K562 (cell line): ENCODE results near the gene RREB1. TPM values are rescaled to one million over a fixed set of nuclear protein-coding genes. Genes with fewer than 3 reads are reported as not detected.

Source experiments
- ATAC-seq: fragments of 200-7000 bp; cut with Tn5 transposase; 3 replicates; pipeline ENCODE4 v1.9.1; 2020; ENCODE audit warnings: moderate library complexity
- BruUV-seq: library from RNA; stranded (reverse); fragments of 400-500 nt; replicated peaks from 2 replicates; lab custom pipeline; 2021; lab: Mats Ljungman, UMichigan
- CTCF ChIA-PET: fragments of 300-600 bp; formaldehyde crosslinking; extraction: SDS; loops from one replicate; lab custom pipeline; 2021; ENCODE audit warnings: low intra/inter-chr PET ratio; lab: Yijun Ruan, JAX
- POLR2A ChIA-PET: fragments of 300-600, 350-650 bp; sonication (Branson Sonifier 250); formaldehyde crosslinking; extraction: SDS; loops from one replicate; lab custom pipeline; 2021; ENCODE audit warnings: antibody characterized with exemption, inconsistent platforms; lab: Yijun Ruan, JAX
- DNase-seq, 4 experiments: peaks; one replicate each; pipeline versions ENCODE4 v3.0.0 to v3.0.0-alpha.2; 2011 to 2018; ENCODE audit warnings: low spot score in 3 of 4, mixed read lengths in 3 of 4; ENCODE audit errors: extremely low read depth in 1 of 4
- FAIRE-seq: peaks from 2 replicates; lab custom pipeline; 2011; peaks lifted over from hg19 to GRCh38; lab: Jason Lieb, UNC
- H2AFZ ChIP-seq: 2 replicates; pipeline ENCODE4 v1.6.0; 2011; ENCODE audit warnings: low read depth, low read length, control low read depth, inconsistent platforms
- H3K27ac ChIP-seq: fragments of 200-600 bp; 3 replicates; pipeline ENCODE4 v1.8.0; 2011; ENCODE audit warnings: low read depth, mild to moderate bottlenecking, control low read depth, inconsistent platforms, low read length, moderate library complexity, mixed read lengths; ENCODE audit errors: extremely low read depth
- H3K27me3 ChIP-seq, 2 experiments: fragments of 300-600 bp in 1 of 2; 2 replicates in 1 of 2; 3 replicates in 1 of 2; pipeline versions ENCODE4 v1.6.0 to v1.8.0; 2011; ENCODE audit warnings: inconsistent platforms in 2 of 2, low read length in 2 of 2, mild to moderate bottlenecking in 1 of 2, mixed read lengths in 1 of 2, moderate library complexity in 1 of 2; ENCODE audit not compliant: control insufficient read depth in 2 of 2, insufficient read depth in 2 of 2
- H3K36me3 ChIP-seq: fragments of 300-600 bp; 3 replicates; pipeline ENCODE4 v1.8.0; 2011; ENCODE audit warnings: mild to moderate bottlenecking, low read length, inconsistent platforms; ENCODE audit not compliant: control insufficient read depth, insufficient read depth
- H3K4me1 ChIP-seq, 2 experiments: fragments of 200-600 bp in 1 of 2; replicated peaks in 1 of 2; 2 replicates in 1 of 2; 3 replicates in 1 of 2; pipeline versions ENCODE4 v1.5.1 to v1.8.0; 2011; ENCODE audit warnings: inconsistent platforms in 2 of 2, low read length in 2 of 2, mild to moderate bottlenecking in 1 of 2, mixed read lengths in 1 of 2, moderate library complexity in 1 of 2; ENCODE audit not compliant: control insufficient read depth in 2 of 2, insufficient read depth in 2 of 2
- H3K4me2 ChIP-seq: 2 replicates; pipeline ENCODE4 v1.6.1; 2011; ENCODE audit warnings: low read length, control low read depth, inconsistent platforms, mixed read lengths; ENCODE audit not compliant: insufficient read depth
- H3K4me3 ChIP-seq: fragments of 200-600 bp; sonication (generic), shearing (Covaris generic); 2 replicates; pipeline ENCODE4 v1.5.1; 2016; ENCODE audit warnings: control low read depth, inconsistent platforms
- H3K79me2 ChIP-seq: fragments of 200-600 bp; 3 replicates; pipeline ENCODE4 v1.8.0; 2011; ENCODE audit warnings: low read length, inconsistent platforms; ENCODE audit not compliant: control insufficient read depth, insufficient read depth
- H3K9ac ChIP-seq, 2 experiments: 2 replicates each; pipeline versions ENCODE4 v1.6.0 to v1.6.1; 2011; ENCODE audit warnings: low read depth in 2 of 2, low read length in 2 of 2, control low read depth in 1 of 2, inconsistent platforms in 1 of 2, mild to moderate bottlenecking in 1 of 2, mixed read lengths in 1 of 2; ENCODE audit not compliant: insufficient read depth in 1 of 2
- H3K9me1 ChIP-seq: one replicate; pipeline ENCODE4 v1.6.0; 2011; ENCODE audit warnings: inconsistent platforms, mild to moderate bottlenecking, low read length, moderate library complexity; ENCODE audit not compliant: control insufficient read depth, insufficient read depth
- H3K9me3 ChIP-seq: replicated peaks from 2 replicates; pipeline ENCODE4 v1.5.1; 2011; ENCODE audit warnings: low read depth, low read length, inconsistent platforms; ENCODE audit not compliant: control insufficient read depth, insufficient read depth
- H4K20me1 ChIP-seq: replicated peaks from 2 replicates; pipeline ENCODE4 v1.6.1; 2011; ENCODE audit warnings: low read length, inconsistent platforms, mixed read lengths; ENCODE audit not compliant: control insufficient read depth, insufficient read depth
- DMBX1 ChIP-seq: fragments of 250-450 bp; sonication (Bioruptor Pico); IDR thresholded peaks from 2 replicates; pipeline ENCODE4 v1.8.0; 2022; ENCODE audit warnings: inconsistent platforms, mild to moderate bottlenecking, moderate library complexity, borderline replicate concordance
- ETS2 ChIP-seq: IDR thresholded peaks from 2 replicates; pipeline ENCODE4 v1.6.1; 2016; ENCODE audit warnings: borderline replicate concordance, missing genetic modification characterization, mild to moderate bottlenecking, moderate library complexity, missing compliant biosample characterization; ENCODE audit not compliant: poor library complexity, severe bottlenecking
- MTA3 ChIP-seq: fragments of 450-650 bp; formaldehyde crosslinking; IDR thresholded peaks from 2 replicates; pipeline ENCODE4 v1.6.1; 2017; ENCODE audit warnings: mild to moderate bottlenecking, borderline replicate concordance
- SRSF9 ChIP-seq: fragments of 200-400 bp; formaldehyde crosslinking; IDR thresholded peaks from 2 replicates; pipeline ENCODE4 v1.6.1; 2017; ENCODE audit warnings: low read depth, low read length, borderline replicate concordance
- TCFL5 ChIP-seq: fragments of 250-450 bp; sonication (Bioruptor Pico); conservative IDR thresholded peaks from 2 replicates; pipeline ENCODE4 v1.6.1; 2021; ENCODE audit warnings: mild to moderate bottlenecking, moderate library complexity, matching md5 sums
- WGBS: fragments of 100-300 bp; shearing (Covaris generic); methylation state at CpG from one replicate; pipeline ENCODE4 v1.1.6; 2016; ENCODE audit warnings: low coverage, mixed read lengths; ENCODE audit not compliant: insufficient coverage; ENCODE audit errors: missing lambda C conversion rate; 5-methylcytosine and 5-hydroxymethylcytosine counted together
- in situ Hi-C: fragments of 300-500 bp; cut with MboI; formaldehyde crosslinking; loops from 4 replicates; pipeline ENCODE4 v1.15.0; 2018; ENCODE audit warnings: inconsistent platforms, mixed read lengths
- intact Hi-C: fragments of 100-400 bp; cut with micrococcal nuclease; formaldehyde crosslinking; loops from 2 replicates; pipeline ENCODE4 v1.14.2; 2022
- polyA plus RNA-seq, 8 experiments: library from polyadenylated mRNA; depleted of rRNA in 4 of 8; stranded (reverse) in 5 of 8; unstranded in 3 of 8; fragments of >200 nt; fragmentation: Nextera tagmentation in 2 of 8; fragmentation: Illumina TruSeq in 1 of 8; extraction: Ambion mirVana in 2 of 8; extraction: Trizol in 1 of 8; gene quantifications; 2 replicates each; pipeline versions ENCODE4 v1.2.1 to v1.2.3, GENCODE V29; 2011 to 2014; ENCODE audit warnings: inconsistent platforms in 1 of 8, missing spikeins in 1 of 8
- total RNA-seq, 7 experiments: library from RNA; depleted of rRNA in 6 of 7; stranded (reverse); fragments of >200 nt in 6 of 7; fragmentation: Illumina TruSeq in 2 of 7; extraction: Trizol in 2 of 7; gene quantifications; 2 replicates each; pipeline versions ENCODE4 v1.2.1 to v1.2.3, GENCODE V29; 2011 to 2021; ENCODE audit warnings: low replicate concordance in 1 of 7
- TF ChIP-seq, protein P1 (sequence below): sonication (generic); IDR thresholded peaks from 2 replicates; pipeline ENCODE4 v1.6.1; 2016
- TF ChIP-seq, protein P2 (sequence below): fragments of 250-450 bp; sonication (Bioruptor Pico); IDR thresholded peaks from 2 replicates; pipeline ENCODE4 v1.8.0; 2021; ENCODE audit warnings: mild to moderate bottlenecking, moderate library complexity
- TF ChIP-seq, protein P3 (sequence below): fragments of 450-650 bp; IDR thresholded peaks from 2 replicates; pipeline ENCODE4 v1.6.1; 2017; ENCODE audit warnings: antibody characterized with exemption, mild to moderate bottlenecking
- TF ChIP-seq, protein P4 (sequence below): fragments of 450-650 bp; IDR thresholded peaks from 2 replicates; pipeline ENCODE4 v1.6.1; 2016
- TF ChIP-seq, protein P5 (sequence below), 2 experiments: fragments of 200-800 bp in 1 of 2; sonication (Bioruptor generic) in 1 of 2; sonication (generic) in 1 of 2; formaldehyde crosslinking in 1 of 2; IDR thresholded peaks in 1 of 2; conservative IDR thresholded peaks in 1 of 2; 2 replicates each; pipeline versions ENCODE4 v1.5.0 to v1.6.1; 2016 to 2020; ENCODE audit warnings: missing compliant biosample characterization in 1 of 2, missing genetic modification characterization in 1 of 2, missing genetic modification reagents in 1 of 2

RREB1 gene
- total and polyA plus RNA-seq, 9 of the 15 experiments (the other 6 are each of a cell fraction or from before 2014, with no cell fraction given), result 3.3 to 64.2 (median 19.3) TPM

DNA sequence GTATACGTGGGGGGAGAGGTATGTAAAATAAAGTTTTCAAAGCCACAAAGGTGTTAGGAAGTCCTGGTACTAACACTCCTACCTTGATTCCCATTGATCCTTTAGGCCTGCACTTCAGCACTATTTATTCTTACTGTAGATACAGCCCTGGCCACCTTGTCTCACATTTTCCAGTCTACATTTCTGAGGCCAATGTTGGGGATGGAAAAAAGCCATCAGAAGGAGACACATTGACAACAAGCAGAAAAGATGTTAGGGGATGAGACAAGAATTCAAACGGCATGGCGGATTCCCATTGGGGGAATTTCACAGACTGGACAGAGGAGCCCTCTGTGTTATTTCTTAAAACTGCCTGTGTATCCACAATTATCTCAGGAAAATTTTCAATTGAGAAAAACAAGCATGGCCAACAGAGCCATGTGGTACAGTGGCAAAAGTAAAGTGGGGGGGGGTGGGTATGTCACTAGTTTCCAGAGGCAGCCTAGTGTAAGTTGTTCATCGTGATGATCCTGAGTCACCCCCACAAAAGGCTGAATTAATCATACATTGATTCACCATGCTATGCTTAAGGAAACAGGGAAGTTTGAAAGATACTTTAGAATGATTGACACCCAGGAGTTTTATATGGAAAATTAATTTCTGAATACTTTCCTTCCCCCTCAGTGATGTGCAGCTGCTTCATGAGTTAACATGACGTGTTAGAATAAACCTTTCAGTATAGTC is 40.5 kb downstream of the RREB1 start:
- peak overlapping the region; percentile 92 for H3K27ac ChIP-seq
- no peaks in the 10 kb centered on the region for H3K9me3 ChIP-seq
- in situ Hi-C loops (no loop called here), intact Hi-C loops (no loop called here)
- H3K79me2 ChIP-seq, result peaks cover 100% of the 10 kb centered on the region
- H3K4me2 ChIP-seq, result peak overlapping the region; percentile 80
- H3K9ac ChIP-seq, result peak overlapping the region; percentile 71 to 77; a peak in 3 of 4 replicates
- ATAC-seq (no peak), FAIRE-seq (no peak), DNase-seq (peak in 1 of 4 experiments; percentile 34)
- no TSS peak for BruUV-seq
- H3K36me3 ChIP-seq, result peaks cover 50% of the 10 kb centered on the region
- H4K20me1 ChIP-seq, result no peaks in the 10 kb centered on the region
- ChIA-PET CTCF (no interaction called here), POLR2A (interaction anchor here (1.3 to 2.3 kb wide), 4 partner anchors 8 to 90 kb away, joined by 3 to 19 read pairs (median 12); no protein-coding TSS in a partner anchor)
- H2AFZ ChIP-seq, result no peak overlapping the region
- peaks cover 51 to 92% of the 10 kb centered on the region in 2 experiments for H3K4me1 ChIP-seq
- no peak overlapping the region for H3K4me3 ChIP-seq
- WGBS, result 58% methylated on average over 5 of the region's 5 CpGs
- H3K9me1 ChIP-seq, result no peaks in the 10 kb centered on the region
- no peaks in the 10 kb centered on the region for H3K27me3 ChIP-seq
- TF ChIP-seq, protein P1, sequence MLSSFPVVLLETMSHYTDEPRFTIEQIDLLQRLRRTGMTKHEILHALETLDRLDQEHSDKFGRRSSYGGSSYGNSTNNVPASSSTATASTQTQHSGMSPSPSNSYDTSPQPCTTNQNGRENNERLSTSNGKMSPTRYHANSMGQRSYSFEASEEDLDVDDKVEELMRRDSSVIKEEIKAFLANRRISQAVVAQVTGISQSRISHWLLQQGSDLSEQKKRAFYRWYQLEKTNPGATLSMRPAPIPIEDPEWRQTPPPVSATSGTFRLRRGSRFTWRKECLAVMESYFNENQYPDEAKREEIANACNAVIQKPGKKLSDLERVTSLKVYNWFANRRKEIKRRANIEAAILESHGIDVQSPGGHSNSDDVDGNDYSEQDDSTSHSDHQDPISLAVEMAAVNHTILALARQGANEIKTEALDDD, result peak; percentile 17; the same call in 1 of the 2 replicates
- TF ChIP-seq TCFL5 (CRISPR knock-in tag) (no peak), SRSF9 (no peak), MTA3 (no peak), DMBX1 (CRISPR knock-in tag) (peak; percentile 14; the same call in 1 of the 2 replicates), ETS2 (tag) (no peak)
- TF ChIP-seq, protein P2, sequence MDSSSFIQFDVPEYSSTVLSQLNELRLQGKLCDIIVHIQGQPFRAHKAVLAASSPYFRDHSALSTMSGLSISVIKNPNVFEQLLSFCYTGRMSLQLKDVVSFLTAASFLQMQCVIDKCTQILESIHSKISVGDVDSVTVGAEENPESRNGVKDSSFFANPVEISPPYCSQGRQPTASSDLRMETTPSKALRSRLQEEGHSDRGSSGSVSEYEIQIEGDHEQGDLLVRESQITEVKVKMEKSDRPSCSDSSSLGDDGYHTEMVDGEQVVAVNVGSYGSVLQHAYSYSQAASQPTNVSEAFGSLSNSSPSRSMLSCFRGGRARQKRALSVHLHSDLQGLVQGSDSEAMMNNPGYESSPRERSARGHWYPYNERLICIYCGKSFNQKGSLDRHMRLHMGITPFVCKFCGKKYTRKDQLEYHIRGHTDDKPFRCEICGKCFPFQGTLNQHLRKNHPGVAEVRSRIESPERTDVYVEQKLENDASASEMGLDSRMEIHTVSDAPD (CRISPR knock-in tag), result no peak
- TF ChIP-seq, protein P3, sequence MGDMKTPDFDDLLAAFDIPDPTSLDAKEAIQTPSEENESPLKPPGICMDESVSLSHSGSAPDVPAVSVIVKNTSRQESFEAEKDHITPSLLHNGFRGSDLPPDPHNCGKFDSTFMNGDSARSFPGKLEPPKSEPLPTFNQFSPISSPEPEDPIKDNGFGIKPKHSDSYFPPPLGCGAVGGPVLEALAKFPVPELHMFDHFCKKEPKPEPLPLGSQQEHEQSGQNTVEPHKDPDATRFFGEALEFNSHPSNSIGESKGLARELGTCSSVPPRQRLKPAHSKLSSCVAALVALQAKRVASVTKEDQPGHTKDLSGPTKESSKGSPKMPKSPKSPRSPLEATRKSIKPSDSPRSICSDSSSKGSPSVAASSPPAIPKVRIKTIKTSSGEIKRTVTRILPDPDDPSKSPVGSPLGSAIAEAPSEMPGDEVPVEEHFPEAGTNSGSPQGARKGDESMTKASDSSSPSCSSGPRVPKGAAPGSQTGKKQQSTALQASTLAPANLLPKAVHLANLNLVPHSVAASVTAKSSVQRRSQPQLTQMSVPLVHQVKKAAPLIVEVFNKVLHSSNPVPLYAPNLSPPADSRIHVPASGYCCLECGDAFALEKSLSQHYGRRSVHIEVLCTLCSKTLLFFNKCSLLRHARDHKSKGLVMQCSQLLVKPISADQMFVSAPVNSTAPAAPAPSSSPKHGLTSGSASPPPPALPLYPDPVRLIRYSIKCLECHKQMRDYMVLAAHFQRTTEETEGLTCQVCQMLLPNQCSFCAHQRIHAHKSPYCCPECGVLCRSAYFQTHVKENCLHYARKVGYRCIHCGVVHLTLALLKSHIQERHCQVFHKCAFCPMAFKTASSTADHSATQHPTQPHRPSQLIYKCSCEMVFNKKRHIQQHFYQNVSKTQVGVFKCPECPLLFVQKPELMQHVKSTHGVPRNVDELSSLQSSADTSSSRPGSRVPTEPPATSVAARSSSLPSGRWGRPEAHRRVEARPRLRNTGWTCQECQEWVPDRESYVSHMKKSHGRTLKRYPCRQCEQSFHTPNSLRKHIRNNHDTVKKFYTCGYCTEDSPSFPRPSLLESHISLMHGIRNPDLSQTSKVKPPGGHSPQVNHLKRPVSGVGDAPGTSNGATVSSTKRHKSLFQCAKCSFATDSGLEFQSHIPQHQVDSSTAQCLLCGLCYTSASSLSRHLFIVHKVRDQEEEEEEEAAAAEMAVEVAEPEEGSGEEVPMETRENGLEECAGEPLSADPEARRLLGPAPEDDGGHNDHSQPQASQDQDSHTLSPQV, result 0 out of 2 replicates have a peak, but pooled peaks have one; percentile 52
- TF ChIP-seq, protein P4, sequence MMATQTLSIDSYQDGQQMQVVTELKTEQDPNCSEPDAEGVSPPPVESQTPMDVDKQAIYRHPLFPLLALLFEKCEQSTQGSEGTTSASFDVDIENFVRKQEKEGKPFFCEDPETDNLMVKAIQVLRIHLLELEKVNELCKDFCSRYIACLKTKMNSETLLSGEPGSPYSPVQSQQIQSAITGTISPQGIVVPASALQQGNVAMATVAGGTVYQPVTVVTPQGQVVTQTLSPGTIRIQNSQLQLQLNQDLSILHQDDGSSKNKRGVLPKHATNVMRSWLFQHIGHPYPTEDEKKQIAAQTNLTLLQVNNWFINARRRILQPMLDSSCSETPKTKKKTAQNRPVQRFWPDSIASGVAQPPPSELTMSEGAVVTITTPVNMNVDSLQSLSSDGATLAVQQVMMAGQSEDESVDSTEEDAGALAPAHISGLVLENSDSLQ, result peak; percentile 86
- TF ChIP-seq, protein P5, sequence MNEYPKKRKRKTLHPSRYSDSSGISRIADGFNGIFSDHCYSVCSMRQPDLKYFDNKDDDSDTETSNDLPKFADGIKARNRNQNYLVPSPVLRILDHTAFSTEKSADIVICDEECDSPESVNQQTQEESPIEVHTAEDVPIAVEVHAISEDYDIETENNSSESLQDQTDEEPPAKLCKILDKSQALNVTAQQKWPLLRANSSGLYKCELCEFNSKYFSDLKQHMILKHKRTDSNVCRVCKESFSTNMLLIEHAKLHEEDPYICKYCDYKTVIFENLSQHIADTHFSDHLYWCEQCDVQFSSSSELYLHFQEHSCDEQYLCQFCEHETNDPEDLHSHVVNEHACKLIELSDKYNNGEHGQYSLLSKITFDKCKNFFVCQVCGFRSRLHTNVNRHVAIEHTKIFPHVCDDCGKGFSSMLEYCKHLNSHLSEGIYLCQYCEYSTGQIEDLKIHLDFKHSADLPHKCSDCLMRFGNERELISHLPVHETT (CRISPR knock-in tag; conservative IDR thresholded peaks at IDR 0.05 in 1 of 2, IDR thresholded peaks at IDR 0.05 in 1 of 2), result peak in 1 of 2 experiments; percentile 1; a peak in 1 of 4 replicates
